Activated CD4-positive, alpha-beta T cell treated with anti-CD3 and anti-CD28 coated beads for 36 hours (primary cell): ENCODE data around the gene HM13. TPM values are rescaled to one million over a fixed set of nuclear protein-coding genes. Genes with fewer than 3 reads are reported as not detected.

Source experiments
- ATAC-seq: fragments of 200-7000 bp; cut with Tn5 transposase; one replicate; pipeline ENCODE4 v1.10.0; 2021; ENCODE audit warnings: mild to moderate bottlenecking, moderate library complexity
- CTCF ChIA-PET: fragments of 350-600 bp; sonication (Branson Sonifier 250); formaldehyde crosslinking; loops from one replicate; lab custom pipeline; 2021; ENCODE audit warnings: antibody characterized with exemption; lab: Charles Lee
- POLR2A ChIA-PET: fragments of 350-600 bp; sonication (Branson Sonifier 250); formaldehyde crosslinking; loops from one replicate; lab custom pipeline; 2021; ENCODE audit warnings: antibody characterized with exemption, inconsistent platforms; lab: Charles Lee
- DNase-seq: peaks from one replicate; pipeline ENCODE4 v3.0.0-alpha.2; 2020
- H3K27ac Mint-ChIP-seq: one replicate; pipeline ENCODE4 v1.8.0; 2021; ENCODE audit warnings: mixed read lengths
- H3K27me3 Mint-ChIP-seq: one replicate; pipeline ENCODE4 v1.8.0; 2021; ENCODE audit warnings: mixed read lengths
- H3K36me3 Mint-ChIP-seq: one replicate; pipeline ENCODE4 v1.8.0; 2021; ENCODE audit warnings: low read depth, mixed read lengths
- H3K4me1 Mint-ChIP-seq: one replicate; pipeline ENCODE4 v1.8.0; 2021; ENCODE audit warnings: mixed read lengths
- H3K4me3 Mint-ChIP-seq: one replicate; pipeline ENCODE4 v1.8.0; 2021; ENCODE audit warnings: mild to moderate bottlenecking, moderate library complexity, mixed read lengths
- H3K9me3 Mint-ChIP-seq: one replicate; pipeline ENCODE4 v1.8.0; 2021; ENCODE audit warnings: low read depth, mixed read lengths
- intact Hi-C, 2 experiments: fragments of 100-400 bp; cut with DNase I in 1 of 2; cut with micrococcal nuclease in 1 of 2; formaldehyde crosslinking; loops; one replicate each; pipeline versions ENCODE4 v1.14.2 to v1.15.1; 2022 to 2024; cut with DNase I, micrococcal nuclease
- microRNA-seq: library from miRNA; unstranded; fragments of <30 nt; microRNA quantifications from one replicate; pipeline ENCODE4 v1.2.0, GENCODE V29; 2021; ENCODE audit warnings: borderline replicate concordance
- total RNA-seq, 2 experiments: library from RNA; stranded (reverse); gene quantifications; one replicate each; pipeline ENCODE4 v1.2.3, GENCODE V29; 2021

HM13 gene
- total RNA-seq, 2 experiments from 2014 or later, result 108 to 111 TPM

DNA sequence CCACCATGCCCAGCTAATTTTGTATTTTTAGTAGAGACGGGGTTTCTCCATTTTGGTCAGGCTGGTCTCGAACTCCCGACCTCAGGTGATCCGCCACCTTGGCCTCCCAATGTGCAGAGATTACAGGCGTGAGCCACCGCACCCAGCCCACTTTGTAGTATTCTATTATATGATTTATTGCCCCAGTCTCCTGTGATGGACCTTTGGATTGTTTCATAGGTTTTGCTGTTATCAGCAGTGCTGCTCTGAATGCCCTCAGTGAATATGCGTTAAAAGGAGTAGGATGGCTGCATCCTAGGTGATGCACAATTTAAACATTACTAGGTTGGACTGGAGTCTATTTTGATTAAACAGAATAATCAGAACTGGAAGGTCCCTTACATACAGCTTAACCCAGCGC, 101.2 kb downstream of the HM13 start:
- no peak overlapping the region for H3K4me3 Mint-ChIP-seq
- POLR2A ChIA-PET, result no interaction called here
- CTCF ChIA-PET, result interaction anchor here (1.3 kb wide), 1 partner anchor 56 kb away, joined by 6 read pairs; no protein-coding TSS in a partner anchor

GRCh38 chr20:31617432-31618104, 103.3 kb downstream of the HM13 start:
- POLR2A ChIA-PET, result interaction anchor here (0.6 kb wide), 1 partner anchor 104 kb away, joined by 3 read pairs; no protein-coding TSS in a partner anchor
- peaks cover 5% of the 10 kb centered on the region for H3K27me3 Mint-ChIP-seq
- CTCF ChIA-PET, result interaction anchor here (0.8 to 2.0 kb wide), 3 partner anchors 17 to 60 kb away, joined by 3 to 6 read pairs (median 3); no protein-coding TSS in a partner anchor
- no peaks in the 10 kb centered on the region for H3K36me3 Mint-ChIP-seq
- no peak overlapping the region for H3K4me3 Mint-ChIP-seq
- DNase-seq (no peak), ATAC-seq (no peak)
- intact Hi-C loops, result no loop called here
- H3K4me1 Mint-ChIP-seq, result peaks cover 3% of the 10 kb centered on the region
- no peaks in the 10 kb centered on the region for H3K9me3 Mint-ChIP-seq
- no peak overlapping the region for H3K27ac Mint-ChIP-seq

More for the DNA sequence above, 101.2 kb downstream of the HM13 start:
- DNase-seq (no peak), ATAC-seq (no peak)
- no peaks in the 10 kb centered on the region for H3K9me3 Mint-ChIP-seq
- H3K27ac Mint-ChIP-seq, result no peak overlapping the region
- H3K36me3 Mint-ChIP-seq, result no peaks in the 10 kb centered on the region
- H3K4me1 Mint-ChIP-seq, result peaks cover 3% of the 10 kb centered on the region
- intact Hi-C loops, result no loop called here
- peaks cover 7% of the 10 kb centered on the region for H3K27me3 Mint-ChIP-seq

Small RNAs within 50 kb of the gene (microRNA-seq; reads per million reads assigned to microRNA genes)
- gene MIR3193, result not detected

Other genes with a start within 250 kb of the HM13 start
- gene DEFB116, start 205.9 kb upstream of the HM13 start, total RNA-seq, result not detected
- not detected for gene DEFB118, start 145.8 kb upstream of the HM13 start, total RNA-seq
- gene DEFB119, start 123.9 kb upstream of the HM13 start, total RNA-seq, result not detected
- gene DEFB121, start 108.2 kb upstream of the HM13 start, total RNA-seq, result not detected
- gene DEFB123, start 73.8 kb upstream of the HM13 start, total RNA-seq, result not detected
- not detected for gene DEFB124, start 39.3 kb upstream of the HM13 start, total RNA-seq
- not detected for gene REM1, start 39.2 kb upstream of the HM13 start, total RNA-seq
- 1 to 10 TPM; 2.2 to 3.5 TPM for gene ID1, start 90.8 kb downstream of the HM13 start, total RNA-seq
- not detected for gene COX4I2, start 123.5 kb downstream of the HM13 start, total RNA-seq
- gene BCL2L1, start 208.4 kb downstream of the HM13 start, total RNA-seq, result 100 to 1,000 TPM; 107 to 121 TPM
- gene TPX2, start 224.8 kb downstream of the HM13 start, total RNA-seq, result 100 to 1,000 TPM; 137 to 179 TPM